Osteocyte (in vitro differentiated cells): Measurements from ENCODE around the gene B4GALNT2. TPM values are rescaled to one million over a fixed set of nuclear protein-coding genes. Genes with fewer than 3 reads are reported as not detected.

ENCODE experiments used
- DNase-seq: peaks from one replicate; pipeline ENCODE4 v3.0.0; 2021; ENCODE audit warnings: mixed read lengths; ENCODE audit not compliant: unreplicated experiment; ENCODE audit errors: extremely low spot score
- H3K27ac Mint-ChIP-seq: one replicate; pipeline ENCODE4 v1.8.0; 2021; ENCODE audit warnings: mild to moderate bottlenecking, mixed read lengths; ENCODE audit not compliant: unreplicated experiment
- H3K27me3 Mint-ChIP-seq: one replicate; pipeline ENCODE4 v1.8.0; 2021; ENCODE audit warnings: mixed read lengths; ENCODE audit not compliant: unreplicated experiment
- H3K36me3 Mint-ChIP-seq: one replicate; pipeline ENCODE4 v1.8.0; 2021; ENCODE audit warnings: mixed read lengths; ENCODE audit not compliant: unreplicated experiment
- H3K4me1 Mint-ChIP-seq: one replicate; pipeline ENCODE4 v1.8.0; 2021; ENCODE audit warnings: mixed read lengths; ENCODE audit not compliant: unreplicated experiment
- H3K4me3 Mint-ChIP-seq: one replicate; pipeline ENCODE4 v1.8.0; 2021; ENCODE audit warnings: mild to moderate bottlenecking, moderate library complexity, mixed read lengths; ENCODE audit not compliant: unreplicated experiment
- H3K9me3 Mint-ChIP-seq: one replicate; pipeline ENCODE4 v1.8.0; 2021; ENCODE audit warnings: mixed read lengths; ENCODE audit not compliant: unreplicated experiment
- CTCF ChIP-seq: fragments of 200-600 bp; sonication (generic); IDR thresholded peaks from 2 replicates; pipeline ENCODE4 v1.5.0; 2021; ENCODE audit warnings: antibody characterized with exemption, mild to moderate bottlenecking, moderate library complexity
- total RNA-seq: library from RNA; stranded (reverse); gene quantifications from 2 replicates; pipeline ENCODE4 v1.2.1, GENCODE V29; 2021

The B4GALNT2 gene
- total RNA-seq, 1 donor from 2014 or later, result 0.03 TPM

GRCh38 chr17:49104511-49105074 is 28.0 kb upstream of the B4GALNT2 start:
- DNase-seq, result peak; percentile 23
- Mint-ChIP-seq H3K9me3 (no peaks in the 10 kb centered on the region), H3K4me1 (peaks cover 30% of the 10 kb centered on the region), H3K36me3 (no peaks in the 10 kb centered on the region), H3K27me3 (no peaks in the 10 kb centered on the region), H3K27ac (no peak overlapping the region), H3K4me3 (no peak overlapping the region)
- no peak for TF ChIP-seq CTCF

GRCh38 chr17:49106321-49107210 is 26.0 kb upstream of the B4GALNT2 start:
- Mint-ChIP-seq H3K36me3 (no peaks in the 10 kb centered on the region), H3K27me3 (no peaks in the 10 kb centered on the region), H3K9me3 (no peaks in the 10 kb centered on the region), H3K4me1 (peaks cover 30% of the 10 kb centered on the region), H3K27ac (peak overlapping the region; percentile 44), H3K4me3 (no peak overlapping the region)
- DNase-seq, result peak; percentile 38
- no peak for TF ChIP-seq CTCF

- no peak for DNase-seq
- H3K36me3 Mint-ChIP-seq, result no peaks in the 10 kb centered on the region
- H3K27me3 Mint-ChIP-seq, result peaks cover 1% of the 10 kb centered on the region
- H3K9me3 Mint-ChIP-seq, result no peaks in the 10 kb centered on the region
- H3K27ac Mint-ChIP-seq, result no peak overlapping the region
- no peak for TF ChIP-seq CTCF
- no peak overlapping the region for H3K4me3 Mint-ChIP-seq
- peaks cover 26% of the 10 kb centered on the region for H3K4me1 Mint-ChIP-seq
Observed at GRCh38 chr17:49107211-49107557, 25.4 kb upstream of the B4GALNT2 start.

GRCh38 chr17:49108318-49108717 is 24.3 kb upstream of the B4GALNT2 start:
- Mint-ChIP-seq H3K4me3 (no peak overlapping the region), H3K4me1 (peaks cover 26% of the 10 kb centered on the region)
- peak; percentile 48 for DNase-seq

More at GRCh38 chr17:49108318-49108717, 24.3 kb upstream of the B4GALNT2 start:
- H3K9me3 Mint-ChIP-seq, result no peaks in the 10 kb centered on the region
- no peaks in the 10 kb centered on the region for H3K36me3 Mint-ChIP-seq
- H3K27ac Mint-ChIP-seq, result peak overlapping the region; percentile 50
- H3K27me3 Mint-ChIP-seq, result peaks cover 11% of the 10 kb centered on the region
- TF ChIP-seq CTCF, result no peak
